GM23338 (cell line): ENCODE data around the gene CLDN9. TPM values are rescaled to one million over a fixed set of nuclear protein-coding genes. Genes with fewer than 3 reads are reported as not detected.

Experiments
- ATAC-seq: fragments of 200-7000 bp; cut with Tn5 transposase; 3 replicates; pipeline ENCODE4 v1.9.1; 2020
- DNase-seq: peaks from one replicate; pipeline ENCODE4 v3.0.0-alpha.2; 2015; ENCODE audit warnings: low spot score
- H2AFZ ChIP-seq: fragments of 200-600 bp; sonication (generic); 2 replicates; pipeline ENCODE4 v1.8.0; 2016; ENCODE audit warnings: antibody characterized with exemption, mild to moderate bottlenecking, moderate library complexity
- H3F3A ChIP-seq: fragments of 200-600 bp; sonication (generic); replicated peaks from 2 replicates; pipeline ENCODE4 v1.8.0; 2017; ENCODE audit warnings: antibody characterized with exemption, mixed run types, low read depth
- H3K27ac ChIP-seq: fragments of 200-600 bp; sonication (generic); 2 replicates; pipeline ENCODE4 v1.6.1; 2016; ENCODE audit warnings: low read depth
- H3K27me3 ChIP-seq: fragments of 200-600 bp; sonication (generic); 2 replicates; pipeline ENCODE4 v1.8.0; 2016; ENCODE audit warnings: mild to moderate bottlenecking, mixed run types, moderate library complexity; ENCODE audit not compliant: insufficient read depth
- H3K36me3 ChIP-seq: fragments of 200-600 bp; sonication (generic); 2 replicates; pipeline ENCODE4 v1.8.0; 2016; ENCODE audit warnings: mild to moderate bottlenecking; ENCODE audit not compliant: insufficient read depth
- H3K4me1 ChIP-seq: fragments of 200-600 bp; sonication (generic); 2 replicates; pipeline ENCODE4 v1.8.0; 2016; ENCODE audit warnings: mild to moderate bottlenecking, moderate library complexity; ENCODE audit not compliant: insufficient read depth
- H3K4me2 ChIP-seq: fragments of 200-600 bp; sonication (generic); 2 replicates; pipeline ENCODE4 v1.7.1; 2017; ENCODE audit warnings: mixed run types
- H3K4me3 ChIP-seq: fragments of 200-600 bp; sonication (generic); 2 replicates; pipeline ENCODE4 v1.6.1; 2016; ENCODE audit warnings: mixed run types
- H3K79me2 ChIP-seq: fragments of 200-600 bp; sonication (generic); replicated peaks from 2 replicates; pipeline ENCODE4 v1.8.0; 2017; ENCODE audit warnings: mild to moderate bottlenecking; ENCODE audit not compliant: insufficient read depth
- H3K9me2 ChIP-seq: fragments of 200-600 bp; sonication (generic); 2 replicates; pipeline ENCODE4 v1.8.0; 2017; ENCODE audit not compliant: insufficient read depth
- H4K20me1 ChIP-seq: fragments of 200-600 bp; sonication (generic); replicated peaks from 2 replicates; pipeline ENCODE4 v1.8.0; 2017; ENCODE audit warnings: mild to moderate bottlenecking; ENCODE audit not compliant: insufficient read depth
- H3K27ac Mint-ChIP-seq: 2 replicates; pipeline ENCODE4 v1.8.0; 2020; ENCODE audit warnings: inconsistent platforms, mild to moderate bottlenecking, moderate library complexity, mixed read lengths
- H3K27me3 Mint-ChIP-seq: 3 replicates; pipeline ENCODE4 v1.8.0; 2022; ENCODE audit warnings: low read depth, mild to moderate bottlenecking, moderate library complexity, mixed read lengths, inconsistent platforms; ENCODE audit not compliant: insufficient read depth, poor library complexity
- H3K36me3 Mint-ChIP-seq: 3 replicates; pipeline ENCODE4 v1.8.0; 2021; ENCODE audit warnings: low read depth, mild to moderate bottlenecking, inconsistent platforms, moderate library complexity, mixed read lengths
- H3K4me1 Mint-ChIP-seq: 3 replicates; pipeline ENCODE4 v1.8.0; 2020; ENCODE audit warnings: mild to moderate bottlenecking, inconsistent platforms, mixed read lengths
- H3K4me3 Mint-ChIP-seq: 3 replicates; pipeline ENCODE4 v1.8.0; 2021; ENCODE audit warnings: moderate library complexity, mild to moderate bottlenecking, inconsistent platforms, mixed read lengths
- H3K9me3 Mint-ChIP-seq: 3 replicates; pipeline ENCODE4 v1.8.0; 2020; ENCODE audit warnings: moderate library complexity, mild to moderate bottlenecking, inconsistent platforms, mixed read lengths
- CREB1 ChIP-seq: fragments of 250-450 bp; sonication (Bioruptor Pico); IDR thresholded peaks from 2 replicates; pipeline ENCODE4 v1.5.0; 2020; ENCODE audit warnings: low read depth, mild to moderate bottlenecking, moderate library complexity
- EZH2 ChIP-seq: fragments of 200-600 bp; sonication (generic); IDR thresholded peaks from one replicate; pipeline ENCODE4 v1.8.0; 2017; ENCODE audit warnings: antibody characterized with exemption, mild to moderate bottlenecking, low read depth; ENCODE audit not compliant: unreplicated experiment
- EZH2phosphoT487 ChIP-seq: fragments of 200-600 bp; sonication (generic); IDR thresholded peaks from one replicate; pipeline ENCODE4 v1.8.1; 2018; ENCODE audit warnings: antibody characterized with exemption; ENCODE audit not compliant: unreplicated experiment
- JUNB ChIP-seq: IDR thresholded peaks from one replicate; pipeline ENCODE4 v1.6.1; 2016; ENCODE audit warnings: antibody characterized with exemption; ENCODE audit not compliant: unreplicated experiment
- NANOG ChIP-seq: IDR thresholded peaks from 2 replicates; pipeline ENCODE4 v1.6.1; 2016; ENCODE audit warnings: antibody characterized with exemption, borderline replicate concordance
- POLR2AphosphoS5 ChIP-seq: IDR thresholded peaks from 2 replicates; pipeline ENCODE4 v1.6.1; 2016; ENCODE audit warnings: antibody characterized with exemption, low read depth
- STAT1 ChIP-seq: IDR thresholded peaks from one replicate; pipeline ENCODE4 v1.6.1; 2016; ENCODE audit warnings: antibody characterized with exemption; ENCODE audit not compliant: unreplicated experiment
- ZNF114 ChIP-seq: fragments of 250-450 bp; sonication (Bioruptor Pico); IDR thresholded peaks from 2 replicates; pipeline ENCODE4 v1.5.0; 2020; ENCODE audit warnings: mild to moderate bottlenecking, moderate library complexity
- ZNF331 ChIP-seq: fragments of 250-450 bp; sonication (Bioruptor Pico); IDR thresholded peaks from 2 replicates; pipeline ENCODE4 v1.5.0; 2020; ENCODE audit warnings: low read depth, mild to moderate bottlenecking, moderate library complexity
- polyA plus RNA-seq: library from polyadenylated mRNA; unstranded; fragments of >200 nt; fragmentation: Nextera tagmentation; extraction: Ambion mirVana; gene quantifications from 2 replicates; pipeline ENCODE4 v1.2.1, GENCODE V29; 2016
- total RNA-seq: library from RNA; depleted of rRNA; stranded (reverse); fragments of >200 nt; shearing (Covaris generic); gene quantifications from 2 replicates; pipeline ENCODE4 v1.2.3, GENCODE V29; 2014
- TF ChIP-seq, protein P1 (sequence below): IDR thresholded peaks from one replicate; pipeline ENCODE4 v1.6.1; 2018; ENCODE audit warnings: antibody characterized with exemption; ENCODE audit not compliant: unreplicated experiment
- TF ChIP-seq, protein P2 (sequence below): IDR thresholded peaks from 2 replicates; pipeline ENCODE4 v1.6.1; 2016; ENCODE audit warnings: antibody characterized with exemption
- TF ChIP-seq, protein P3 (sequence below): fragments of 250-450 bp; sonication (Bioruptor Pico); IDR thresholded peaks from 2 replicates; pipeline ENCODE4 v1.5.0; 2020; ENCODE audit warnings: mild to moderate bottlenecking, moderate library complexity
- TF ChIP-seq, protein P4 (sequence below), 2 experiments: fragments of 200-600 bp in 1 of 2; sonication (generic) in 1 of 2; conservative IDR thresholded peaks; 2 replicates each; pipeline versions ENCODE4 v1.5.1 to v1.6.1; 2016 to 2017; ENCODE audit warnings: antibody characterized with exemption in 2 of 2, low read depth in 2 of 2, mild to moderate bottlenecking in 2 of 2, moderate library complexity in 1 of 2

Gene CLDN9
- total and polyA plus RNA-seq, 2 experiments from 2014 or later, result 1.8 to 3.0 TPM

DNA sequence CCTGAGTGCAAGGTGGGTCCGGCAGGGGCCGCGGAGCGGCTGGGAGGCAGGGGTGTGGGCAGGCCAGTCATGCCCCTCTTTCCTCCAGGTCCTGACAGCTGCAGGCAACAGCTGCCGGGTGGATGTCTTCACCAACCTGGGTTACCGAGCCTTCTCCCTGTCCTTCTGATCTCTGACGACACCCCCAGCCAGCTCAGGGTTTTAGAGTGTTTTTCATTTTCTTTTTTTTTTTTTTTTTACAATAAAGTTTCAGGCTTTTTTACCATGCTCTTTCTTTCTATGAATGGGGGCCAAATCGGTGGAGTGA, 14.7 kb downstream of the CLDN9 start:
- Histone ChIP-seq H3K4me1 (peaks cover 34% of the 10 kb centered on the region), H3K4me2 (peak overlapping the region; percentile 77), H3K4me3 (peak overlapping the region; percentile 51), H3K27me3 (peaks cover 16% of the 10 kb centered on the region), H3K27ac (0 out of 2 replicates have a peak overlapping the region, but pooled peaks have one; percentile 84), H3K79me2 (peaks cover 6% of the 10 kb centered on the region; the same call in 1 of the 2 replicates), H4K20me1 (peaks cover 27% of the 10 kb centered on the region), H2AFZ (no peak overlapping the region), H3K9me2 (no peaks in the 10 kb centered on the region), H3F3A (peaks cover 54% of the 10 kb centered on the region), H3K36me3 (no peaks in the 10 kb centered on the region)
- DNase-seq, result no peak
- Mint-ChIP-seq H3K36me3 (peaks cover 45% of the 10 kb centered on the region), H3K27me3 (peaks cover 36% of the 10 kb centered on the region), H3K27ac (no peak overlapping the region), H3K9me3 (no peaks in the 10 kb centered on the region; the same call in 1 of the 3 replicates), H3K4me1 (peaks cover 33% of the 10 kb centered on the region), H3K4me3 (peak overlapping the region; percentile 34; the same call in 1 of the 3 replicates)
- TF ChIP-seq EZH2phosphoT487 (no peak), CREB1 (no peak), STAT1 (no peak), ZNF114 (CRISPR knock-in tag) (no peak), NANOG (no peak), ZNF331 (CRISPR knock-in tag) (no peak), POLR2AphosphoS5 (no peak), JUNB (no peak), EZH2 (no peak)
- TF ChIP-seq, protein P1, sequence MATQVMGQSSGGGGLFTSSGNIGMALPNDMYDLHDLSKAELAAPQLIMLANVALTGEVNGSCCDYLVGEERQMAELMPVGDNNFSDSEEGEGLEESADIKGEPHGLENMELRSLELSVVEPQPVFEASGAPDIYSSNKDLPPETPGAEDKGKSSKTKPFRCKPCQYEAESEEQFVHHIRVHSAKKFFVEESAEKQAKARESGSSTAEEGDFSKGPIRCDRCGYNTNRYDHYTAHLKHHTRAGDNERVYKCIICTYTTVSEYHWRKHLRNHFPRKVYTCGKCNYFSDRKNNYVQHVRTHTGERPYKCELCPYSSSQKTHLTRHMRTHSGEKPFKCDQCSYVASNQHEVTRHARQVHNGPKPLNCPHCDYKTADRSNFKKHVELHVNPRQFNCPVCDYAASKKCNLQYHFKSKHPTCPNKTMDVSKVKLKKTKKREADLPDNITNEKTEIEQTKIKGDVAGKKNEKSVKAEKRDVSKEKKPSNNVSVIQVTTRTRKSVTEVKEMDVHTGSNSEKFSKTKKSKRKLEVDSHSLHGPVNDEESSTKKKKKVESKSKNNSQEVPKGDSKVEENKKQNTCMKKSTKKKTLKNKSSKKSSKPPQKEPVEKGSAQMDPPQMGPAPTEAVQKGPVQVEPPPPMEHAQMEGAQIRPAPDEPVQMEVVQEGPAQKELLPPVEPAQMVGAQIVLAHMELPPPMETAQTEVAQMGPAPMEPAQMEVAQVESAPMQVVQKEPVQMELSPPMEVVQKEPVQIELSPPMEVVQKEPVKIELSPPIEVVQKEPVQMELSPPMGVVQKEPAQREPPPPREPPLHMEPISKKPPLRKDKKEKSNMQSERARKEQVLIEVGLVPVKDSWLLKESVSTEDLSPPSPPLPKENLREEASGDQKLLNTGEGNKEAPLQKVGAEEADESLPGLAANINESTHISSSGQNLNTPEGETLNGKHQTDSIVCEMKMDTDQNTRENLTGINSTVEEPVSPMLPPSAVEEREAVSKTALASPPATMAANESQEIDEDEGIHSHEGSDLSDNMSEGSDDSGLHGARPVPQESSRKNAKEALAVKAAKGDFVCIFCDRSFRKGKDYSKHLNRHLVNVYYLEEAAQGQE, result no peak
- TF ChIP-seq, protein P2, sequence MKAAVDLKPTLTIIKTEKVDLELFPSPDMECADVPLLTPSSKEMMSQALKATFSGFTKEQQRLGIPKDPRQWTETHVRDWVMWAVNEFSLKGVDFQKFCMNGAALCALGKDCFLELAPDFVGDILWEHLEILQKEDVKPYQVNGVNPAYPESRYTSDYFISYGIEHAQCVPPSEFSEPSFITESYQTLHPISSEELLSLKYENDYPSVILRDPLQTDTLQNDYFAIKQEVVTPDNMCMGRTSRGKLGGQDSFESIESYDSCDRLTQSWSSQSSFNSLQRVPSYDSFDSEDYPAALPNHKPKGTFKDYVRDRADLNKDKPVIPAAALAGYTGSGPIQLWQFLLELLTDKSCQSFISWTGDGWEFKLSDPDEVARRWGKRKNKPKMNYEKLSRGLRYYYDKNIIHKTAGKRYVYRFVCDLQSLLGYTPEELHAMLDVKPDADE, result no peak
- TF ChIP-seq, protein P3, sequence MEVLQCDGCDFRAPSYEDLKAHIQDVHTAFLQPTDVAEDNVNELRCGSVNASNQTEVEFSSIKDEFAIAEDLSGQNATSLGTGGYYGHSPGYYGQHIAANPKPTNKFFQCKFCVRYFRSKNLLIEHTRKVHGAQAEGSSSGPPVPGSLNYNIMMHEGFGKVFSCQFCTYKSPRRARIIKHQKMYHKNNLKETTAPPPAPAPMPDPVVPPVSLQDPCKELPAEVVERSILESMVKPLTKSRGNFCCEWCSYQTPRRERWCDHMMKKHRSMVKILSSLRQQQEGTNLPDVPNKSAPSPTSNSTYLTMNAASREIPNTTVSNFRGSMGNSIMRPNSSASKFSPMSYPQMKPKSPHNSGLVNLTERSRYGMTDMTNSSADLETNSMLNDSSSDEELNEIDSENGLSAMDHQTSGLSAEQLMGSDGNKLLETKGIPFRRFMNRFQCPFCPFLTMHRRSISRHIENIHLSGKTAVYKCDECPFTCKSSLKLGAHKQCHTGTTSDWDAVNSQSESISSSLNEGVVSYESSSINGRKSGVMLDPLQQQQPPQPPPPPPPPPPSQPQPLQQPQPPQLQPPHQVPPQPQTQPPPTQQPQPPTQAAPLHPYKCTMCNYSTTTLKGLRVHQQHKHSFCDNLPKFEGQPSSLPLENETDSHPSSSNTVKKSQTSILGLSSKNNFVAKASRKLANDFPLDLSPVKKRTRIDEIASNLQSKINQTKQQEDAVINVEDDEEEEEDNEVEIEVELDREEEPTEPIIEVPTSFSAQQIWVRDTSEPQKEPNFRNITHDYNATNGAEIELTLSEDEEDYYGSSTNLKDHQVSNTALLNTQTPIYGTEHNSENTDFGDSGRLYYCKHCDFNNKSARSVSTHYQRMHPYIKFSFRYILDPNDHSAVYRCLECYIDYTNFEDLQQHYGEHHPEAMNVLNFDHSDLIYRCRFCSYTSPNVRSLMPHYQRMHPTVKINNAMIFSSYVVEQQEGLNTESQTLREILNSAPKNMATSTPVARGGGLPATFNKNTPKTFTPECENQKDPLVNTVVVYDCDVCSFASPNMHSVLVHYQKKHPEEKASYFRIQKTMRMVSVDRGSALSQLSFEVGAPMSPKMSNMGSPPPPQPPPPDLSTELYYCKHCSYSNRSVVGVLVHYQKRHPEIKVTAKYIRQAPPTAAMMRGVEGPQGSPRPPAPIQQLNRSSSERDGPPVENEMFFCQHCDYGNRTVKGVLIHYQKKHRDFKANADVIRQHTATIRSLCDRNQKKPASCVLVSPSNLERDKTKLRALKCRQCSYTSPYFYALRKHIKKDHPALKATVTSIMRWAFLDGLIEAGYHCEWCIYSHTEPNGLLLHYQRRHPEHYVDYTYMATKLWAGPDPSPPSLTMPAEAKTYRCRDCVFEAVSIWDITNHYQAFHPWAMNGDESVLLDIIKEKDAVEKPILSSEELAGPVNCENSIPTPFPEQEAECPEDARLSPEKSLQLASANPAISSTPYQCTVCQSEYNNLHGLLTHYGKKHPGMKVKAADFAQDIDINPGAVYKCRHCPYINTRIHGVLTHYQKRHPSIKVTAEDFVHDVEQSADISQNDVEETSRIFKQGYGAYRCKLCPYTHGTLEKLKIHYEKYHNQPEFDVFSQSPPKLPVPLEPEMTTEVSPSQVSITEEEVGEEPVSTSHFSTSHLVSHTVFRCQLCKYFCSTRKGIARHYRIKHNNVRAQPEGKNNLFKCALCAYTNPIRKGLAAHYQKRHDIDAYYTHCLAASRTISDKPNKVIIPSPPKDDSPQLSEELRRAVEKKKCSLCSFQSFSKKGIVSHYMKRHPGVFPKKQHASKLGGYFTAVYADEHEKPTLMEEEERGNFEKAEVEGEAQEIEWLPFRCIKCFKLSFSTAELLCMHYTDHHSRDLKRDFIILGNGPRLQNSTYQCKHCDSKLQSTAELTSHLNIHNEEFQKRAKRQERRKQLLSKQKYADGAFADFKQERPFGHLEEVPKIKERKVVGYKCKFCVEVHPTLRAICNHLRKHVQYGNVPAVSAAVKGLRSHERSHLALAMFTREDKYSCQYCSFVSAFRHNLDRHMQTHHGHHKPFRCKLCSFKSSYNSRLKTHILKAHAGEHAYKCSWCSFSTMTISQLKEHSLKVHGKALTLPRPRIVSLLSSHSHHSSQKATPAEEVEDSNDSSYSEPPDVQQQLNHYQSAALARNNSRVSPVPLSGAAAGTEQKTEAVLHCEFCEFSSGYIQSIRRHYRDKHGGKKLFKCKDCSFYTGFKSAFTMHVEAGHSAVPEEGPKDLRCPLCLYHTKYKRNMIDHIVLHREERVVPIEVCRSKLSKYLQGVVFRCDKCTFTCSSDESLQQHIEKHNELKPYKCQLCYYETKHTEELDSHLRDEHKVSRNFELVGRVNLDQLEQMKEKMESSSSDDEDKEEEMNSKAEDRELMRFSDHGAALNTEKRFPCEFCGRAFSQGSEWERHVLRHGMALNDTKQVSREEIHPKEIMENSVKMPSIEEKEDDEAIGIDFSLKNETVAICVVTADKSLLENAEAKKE (CRISPR knock-in tag), result no peak
- TF ChIP-seq, protein P4, sequence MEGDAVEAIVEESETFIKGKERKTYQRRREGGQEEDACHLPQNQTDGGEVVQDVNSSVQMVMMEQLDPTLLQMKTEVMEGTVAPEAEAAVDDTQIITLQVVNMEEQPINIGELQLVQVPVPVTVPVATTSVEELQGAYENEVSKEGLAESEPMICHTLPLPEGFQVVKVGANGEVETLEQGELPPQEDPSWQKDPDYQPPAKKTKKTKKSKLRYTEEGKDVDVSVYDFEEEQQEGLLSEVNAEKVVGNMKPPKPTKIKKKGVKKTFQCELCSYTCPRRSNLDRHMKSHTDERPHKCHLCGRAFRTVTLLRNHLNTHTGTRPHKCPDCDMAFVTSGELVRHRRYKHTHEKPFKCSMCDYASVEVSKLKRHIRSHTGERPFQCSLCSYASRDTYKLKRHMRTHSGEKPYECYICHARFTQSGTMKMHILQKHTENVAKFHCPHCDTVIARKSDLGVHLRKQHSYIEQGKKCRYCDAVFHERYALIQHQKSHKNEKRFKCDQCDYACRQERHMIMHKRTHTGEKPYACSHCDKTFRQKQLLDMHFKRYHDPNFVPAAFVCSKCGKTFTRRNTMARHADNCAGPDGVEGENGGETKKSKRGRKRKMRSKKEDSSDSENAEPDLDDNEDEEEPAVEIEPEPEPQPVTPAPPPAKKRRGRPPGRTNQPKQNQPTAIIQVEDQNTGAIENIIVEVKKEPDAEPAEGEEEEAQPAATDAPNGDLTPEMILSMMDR (conservative IDR thresholded peaks at IDR 0.05; ENCODE audit: low read depth in 2 of 2), result no peak
- ATAC-seq, result no peak
